LNCaP clone FGC (cell line): ENCODE data around the gene SLC39A5.

Source experiments
- DNase-seq: peaks from one replicate; pipeline ENCODE4 v3.0.0-alpha.2; 2011; ENCODE audit warnings: low read depth
- H3K4me3 ChIP-seq: 2 replicates; pipeline ENCODE4 v1.5.1; 2011; ENCODE audit warnings: mild to moderate bottlenecking, low read depth, low read length, control low read depth
- CTCF ChIP-seq: IDR thresholded peaks from 2 replicates; pipeline ENCODE4 v1.5.1; 2012; ENCODE audit warnings: mild to moderate bottlenecking; ENCODE audit not compliant: control insufficient read depth, insufficient read depth; ENCODE audit errors: extremely low read depth

Gene SLC39A5

DNA sequence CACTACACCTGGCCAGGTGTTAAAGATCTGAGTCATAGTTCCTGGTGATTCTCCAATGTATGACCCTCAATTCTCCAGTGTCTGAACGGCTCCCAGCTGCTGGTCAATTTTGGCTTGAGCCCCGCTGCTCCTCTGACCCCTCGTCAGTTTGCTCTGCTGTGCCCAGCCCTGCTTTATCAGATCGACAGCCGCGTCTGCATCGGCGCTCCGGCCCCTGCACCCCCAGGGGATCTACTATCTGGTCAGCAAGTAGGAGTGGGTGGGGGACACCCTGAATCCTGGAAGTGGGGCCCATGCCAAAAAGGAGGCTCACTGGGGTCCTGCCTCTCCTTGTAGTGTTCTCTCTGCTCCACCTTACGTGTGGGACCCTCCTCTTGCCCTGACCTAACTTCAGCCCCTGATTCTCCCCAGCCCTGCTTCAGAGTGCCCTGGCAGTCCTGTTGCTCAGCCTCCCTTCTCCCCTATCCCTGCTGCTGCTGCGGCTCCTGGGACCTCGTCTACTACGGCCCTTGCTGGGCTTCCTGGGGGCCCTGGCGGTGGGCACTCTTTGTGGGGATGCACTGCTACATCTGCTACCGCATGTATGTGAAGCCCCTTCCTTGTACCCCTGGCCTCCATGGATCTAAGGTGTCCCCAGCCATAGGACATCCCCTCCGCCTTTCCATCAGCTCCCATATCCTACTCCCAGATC is 5.0 kb downstream of the SLC39A5 start:
- no peak for DNase-seq
- no peak for TF ChIP-seq CTCF
- H3K4me3 ChIP-seq: no peak overlapping the region

DNA sequence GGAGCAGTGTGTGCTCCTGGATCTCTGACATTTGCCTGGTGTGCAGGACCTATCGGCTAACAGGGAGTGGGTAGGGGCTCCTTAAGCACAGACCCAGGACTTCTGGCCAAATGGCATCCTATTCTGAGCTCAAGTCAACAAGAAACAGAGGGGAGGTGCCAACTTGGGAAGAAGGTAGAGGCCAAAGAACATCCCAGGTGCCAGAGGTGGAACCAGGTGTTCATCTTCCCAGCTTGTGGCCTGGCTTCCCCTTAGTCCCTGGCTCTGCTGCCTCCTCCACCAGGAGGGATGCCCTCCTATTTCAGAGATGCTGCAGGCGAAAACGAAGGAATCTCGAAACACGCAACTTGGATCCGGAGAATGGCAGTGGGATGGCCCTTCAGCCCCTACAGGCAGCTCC is 6.2 kb downstream of the SLC39A5 start:
- H3K4me3 ChIP-seq: no peak overlapping the region
- DNase-seq: no peak
- no peak for TF ChIP-seq CTCF

DNA sequence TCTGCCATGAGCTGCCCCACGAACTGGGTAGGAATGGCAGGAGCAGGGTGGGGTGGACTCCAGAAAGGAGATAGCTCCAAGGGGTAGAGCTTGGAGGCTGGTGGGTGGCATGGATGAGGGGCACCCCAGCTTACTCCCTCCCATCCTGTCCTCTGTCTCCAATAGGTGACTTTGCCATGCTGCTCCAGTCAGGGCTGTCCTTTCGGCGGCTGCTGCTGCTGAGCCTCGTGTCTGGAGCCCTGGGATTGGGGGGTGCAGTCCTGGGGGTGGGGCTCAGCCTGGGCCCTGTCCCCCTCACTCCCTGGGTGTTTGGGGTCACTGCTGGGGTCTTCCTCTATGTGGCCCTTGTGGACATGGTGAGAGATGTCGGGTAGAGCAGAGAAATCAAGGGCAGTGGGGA is 7.1 kb downstream of the SLC39A5 start:
- TF ChIP-seq CTCF: no peak
- DNase-seq: no peak
- H3K4me3 ChIP-seq: no peak overlapping the region

GRCh38 chr12:56237552-56237951 is 7.7 kb downstream of the SLC39A5 start:
- no peak overlapping the region for H3K4me3 ChIP-seq
- TF ChIP-seq CTCF: no peak
- DNase-seq: no peak

- no peak for TF ChIP-seq CTCF
- DNase-seq: no peak
- no peak overlapping the region for H3K4me3 ChIP-seq
Observed at GRCh38 chr12:56241424-56242303, 11.8 kb downstream of the SLC39A5 start.

GRCh38 chr12:56242986-56243385 is 13.1 kb downstream of the SLC39A5 start:
- DNase-seq: no peak
- no peak overlapping the region for H3K4me3 ChIP-seq
- TF ChIP-seq CTCF: no peak
